Lower leg skin (tissue), 4 donors: Measurements from ENCODE around the gene SDCBP2. TPM values are rescaled to one million over a fixed set of nuclear protein-coding genes. Genes with fewer than 3 reads are reported as not detected.

ENCODE experiments used
- DNase-seq, 2 donors: peaks; one replicate each; pipeline ENCODE4 v3.0.0-alpha.2; 2019; ENCODE audit warnings: low spot score in 2 of 2
- H3K4me3 ChIP-seq: fragments of 200-600 bp; sonication (generic); 2 replicates; pipeline ENCODE4 v1.5.1; 2017; ENCODE audit warnings: mild to moderate bottlenecking, low read depth; ENCODE audit not compliant: poor library complexity, severe bottlenecking
- CTCF ChIP-seq, 3 donors: fragments of 450-650 bp; IDR thresholded peaks; one replicate each; pipeline ENCODE4 v1.5.1; 2016; ENCODE audit warnings: antibody characterized with exemption in 3 of 3, mild to moderate bottlenecking in 3 of 3, moderate library complexity in 2 of 3
- POLR2A ChIP-seq, 2 donors: fragments of 450-650 bp; IDR thresholded peaks; one replicate each; pipeline ENCODE4 v1.6.1; 2016 to 2017; ENCODE audit warnings: antibody characterized with exemption in 2 of 2, mild to moderate bottlenecking in 1 of 2, moderate library complexity in 1 of 2
- WGBS, 2 donors: methylation state at CpG; one replicate each; pipeline ENCODE4 v1.1.5; 2018; 5-methylcytosine and 5-hydroxymethylcytosine counted together
- intact Hi-C: fragments of 100-400 bp; cut with DNase I; formaldehyde crosslinking; loops from one replicate; pipeline ENCODE4 v1.15.0; 2023; ENCODE audit warnings: low total_unique reads
- total RNA-seq, 4 donors: library from RNA; depleted of rRNA; stranded (reverse); fragments of >200 nt; gene quantifications; one replicate each; pipeline ENCODE4 v1.1.0, GENCODE V29; 2016

The SDCBP2 gene
- total RNA-seq, 4 donors from 2014 or later: 141 to 206 (median 181) TPM

GRCh38 chr20:1294497-1294896, 34.4 kb downstream of the SDCBP2 start:
- intact Hi-C loops: no loop called here
- 88 to 95% methylated on average over 8 of the region's 8 CpGs for WGBS, 2 donors
- TF ChIP-seq CTCF (IDR thresholded peaks at IDR 0.05) (no peak), POLR2A (IDR thresholded peaks at IDR 0.05) (no peak)
- DNase-seq: peak in 1 of 2 donors; percentile 72
- H3K4me3 ChIP-seq: no peak overlapping the region

- TF ChIP-seq CTCF (IDR thresholded peaks at IDR 0.05): no peak
- no peak overlapping the region for H3K4me3 ChIP-seq
- intact Hi-C loops: no loop called here
- DNase-seq: no peak
- WGBS, 2 donors: 89 to 96% methylated on average over 6 of the region's 6 CpGs
These were observed 35.1 kb downstream of the SDCBP2 start for GRCh38 chr20:1293641-1294379.

- no peak for TF ChIP-seq CTCF (IDR thresholded peaks at IDR 0.05)
- no peak for TF ChIP-seq POLR2A (IDR thresholded peaks at IDR 0.05)
- H3K4me3 ChIP-seq: no peak overlapping the region
- 83 to 94% methylated on average over 1 of the region's 1 CpG for WGBS, 2 donors
- intact Hi-C loops: no loop called here
- DNase-seq: no peak
These were observed 36.3 kb downstream of the SDCBP2 start for GRCh38 chr20:1292620-1293019.

- intact Hi-C loops: no loop called here
- WGBS, 2 donors: 62 to 68% methylated on average over 5 of the region's 5 CpGs
- TF ChIP-seq CTCF (IDR thresholded peaks at IDR 0.05) (no peak), POLR2A (IDR thresholded peaks at IDR 0.05) (no peak)
- H3K4me3 ChIP-seq: no peak overlapping the region
- no peak for DNase-seq
These were observed 37.7 kb downstream of the SDCBP2 start for GRCh38 chr20:1291191-1291741.

GRCh38 chr20:1287787-1288569, 41.0 kb downstream of the SDCBP2 start:
- H3K4me3 ChIP-seq: no peak overlapping the region
- TF ChIP-seq POLR2A (IDR thresholded peaks at IDR 0.05): no peak
- no peak for TF ChIP-seq CTCF (IDR thresholded peaks at IDR 0.05)
- peak in 1 of 2 donors; percentile 72 for DNase-seq
- 87 to 92% methylated on average over 11 of the region's 11 CpGs for WGBS, 2 donors
- intact Hi-C loops: no loop called here
